A673 (cell line): ENCODE measurements around the gene SPRR2E.

Experiments used
- CTCF ChIP-seq: fragments of 300-800, 200-600 bp; sonication (generic); conservative IDR thresholded peaks from 2 replicates; pipeline ENCODE4 v1.5.1; 2017; ENCODE audit warnings: low read depth, mild to moderate bottlenecking, antibody characterized with exemption, low read length, moderate library complexity, mixed read lengths
- EZH2 ChIP-seq: fragments of 200-600 bp; sonication (generic); IDR thresholded peaks from 2 replicates; pipeline ENCODE4 v1.6.1; 2017; ENCODE audit warnings: borderline replicate concordance, low read depth, mild to moderate bottlenecking, mixed read lengths, antibody characterized with exemption, low read length; ENCODE audit not compliant: poor library complexity, severe bottlenecking

GRCh38 chr1:153095764-153096163 lies 1.4 kb upstream of the SPRR2E start:
- TF ChIP-seq CTCF = no peak
- no peak for TF ChIP-seq EZH2
